Testis (tissue), 3 donors: ENCODE data around the gene CRELD1. TPM values are rescaled to one million over a fixed set of nuclear protein-coding genes. Genes with fewer than 3 reads are reported as not detected.

Experiments
- DNase-seq: peaks from one replicate; pipeline ENCODE4 v3.0.0-alpha.2; 2019
- H3K27ac ChIP-seq, 2 donors: fragments of 200-600 bp; sonication (generic); one replicate each; pipeline ENCODE4 v1.5.1; 2019
- H3K27me3 ChIP-seq: fragments of 200-600 bp; sonication (generic); one replicate; pipeline ENCODE4 v1.5.1; 2019
- H3K36me3 ChIP-seq: fragments of 200-600 bp; sonication (generic); one replicate; pipeline ENCODE4 v1.5.1; 2017; ENCODE audit warnings: low read depth; ENCODE audit errors: missing control alignments
- H3K4me1 ChIP-seq: fragments of 200-600 bp; sonication (generic); one replicate; pipeline ENCODE4 v1.5.1; 2019
- H3K4me3 ChIP-seq, 2 donors: fragments of 200-600 bp; sonication (generic); one replicate each; pipeline ENCODE4 v1.5.1; 2017 to 2019
- H3K9me3 ChIP-seq: fragments of 200-600 bp; sonication (generic); one replicate; pipeline ENCODE4 v1.5.1; 2017
- POLR2A ChIP-seq: fragments of 450-650 bp; IDR thresholded peaks from one replicate; pipeline ENCODE4 v1.6.1; 2017; ENCODE audit warnings: antibody characterized with exemption, mild to moderate bottlenecking, moderate library complexity
- whole genome bisulfite sequencing, 2 donors: methylation state at CpG; one replicate each; pipeline ENCODE4 v1.1.5; 2018; 5-methylcytosine and 5-hydroxymethylcytosine counted together
- intact Hi-C: fragments of 100-400 bp; cut with DNase I; formaldehyde crosslinking; loops from one replicate; pipeline ENCODE4 v1.15.1; 2023; ENCODE audit warnings: low total_unique reads
- polyA plus RNA-seq: library from polyadenylated mRNA; stranded (reverse); fragments of 350-450 nt; fragmentation: Illumina TruSeq; extraction: RNeasy Lipid Tissue Mini Kit (QIAGEN cat#74804); gene quantifications from one replicate; pipeline ENCODE4 v1.2.3, GENCODE V29; 2014; ENCODE audit warnings: low read depth, low replicate concordance; ENCODE audit not compliant: insufficient read depth
- total RNA-seq, 2 donors: library from RNA; depleted of rRNA; stranded (reverse); fragments of >200 nt; gene quantifications; one replicate each; pipeline ENCODE4 v1.2.3, GENCODE V29; 2016
- TF ChIP-seq, protein P1 (sequence below), 3 experiments: fragments of 450-650 bp in 2 of 3; fragments of 200-600 bp in 1 of 3; sonication (generic) in 1 of 3; IDR thresholded peaks; one replicate each; pipeline ENCODE4 v1.5.1; 2016 to 2019; ENCODE audit warnings: antibody characterized with exemption in 3 of 3, mild to moderate bottlenecking in 2 of 3, moderate library complexity in 1 of 3

CRELD1 gene
- total and polyA plus RNA-seq, 3 donors from 2014 or later = 34.9 to 65.7 (median 37.1) TPM

DNA sequence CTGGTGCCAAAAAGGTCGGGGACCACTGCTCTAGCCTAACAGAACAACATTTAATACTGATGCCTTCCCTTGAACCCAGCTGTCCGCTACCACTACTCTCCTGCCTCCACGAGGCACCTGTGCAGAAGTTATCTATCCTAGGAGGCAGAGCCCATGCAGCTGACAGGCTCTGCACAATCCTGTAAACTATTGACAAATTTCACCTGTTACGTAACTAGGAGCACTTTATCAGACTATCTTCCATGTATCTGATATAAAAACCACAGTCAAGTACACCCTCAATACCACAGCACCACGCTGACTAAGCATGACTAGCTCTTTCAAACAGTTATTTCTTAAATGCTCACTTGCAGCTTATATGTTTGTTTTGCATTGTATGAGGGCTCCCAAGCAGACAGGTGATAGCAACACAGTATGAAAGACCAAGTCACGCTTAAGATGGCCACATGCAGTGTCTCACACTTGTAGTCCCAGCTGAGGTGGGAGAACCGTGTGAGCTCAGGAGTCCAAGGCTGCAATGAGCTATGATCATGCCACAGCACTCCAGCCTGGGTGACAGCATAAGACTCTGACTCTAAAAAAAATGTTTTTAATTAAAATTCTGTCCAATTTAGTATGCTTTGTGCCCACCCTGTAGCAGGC, 21.2 kb upstream of the CRELD1 start:
- Histone ChIP-seq H3K9me3 (no peaks in the 10 kb centered on the region), H3K27me3 (no peaks in the 10 kb centered on the region), H3K4me1 (peaks cover 21% of the 10 kb centered on the region), H3K27ac (no peak overlapping the region), H3K4me3 (no peak overlapping the region), H3K36me3 (no peaks in the 10 kb centered on the region)
- TF ChIP-seq POLR2A = no peak
- TF ChIP-seq, protein P1, sequence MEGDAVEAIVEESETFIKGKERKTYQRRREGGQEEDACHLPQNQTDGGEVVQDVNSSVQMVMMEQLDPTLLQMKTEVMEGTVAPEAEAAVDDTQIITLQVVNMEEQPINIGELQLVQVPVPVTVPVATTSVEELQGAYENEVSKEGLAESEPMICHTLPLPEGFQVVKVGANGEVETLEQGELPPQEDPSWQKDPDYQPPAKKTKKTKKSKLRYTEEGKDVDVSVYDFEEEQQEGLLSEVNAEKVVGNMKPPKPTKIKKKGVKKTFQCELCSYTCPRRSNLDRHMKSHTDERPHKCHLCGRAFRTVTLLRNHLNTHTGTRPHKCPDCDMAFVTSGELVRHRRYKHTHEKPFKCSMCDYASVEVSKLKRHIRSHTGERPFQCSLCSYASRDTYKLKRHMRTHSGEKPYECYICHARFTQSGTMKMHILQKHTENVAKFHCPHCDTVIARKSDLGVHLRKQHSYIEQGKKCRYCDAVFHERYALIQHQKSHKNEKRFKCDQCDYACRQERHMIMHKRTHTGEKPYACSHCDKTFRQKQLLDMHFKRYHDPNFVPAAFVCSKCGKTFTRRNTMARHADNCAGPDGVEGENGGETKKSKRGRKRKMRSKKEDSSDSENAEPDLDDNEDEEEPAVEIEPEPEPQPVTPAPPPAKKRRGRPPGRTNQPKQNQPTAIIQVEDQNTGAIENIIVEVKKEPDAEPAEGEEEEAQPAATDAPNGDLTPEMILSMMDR (IDR thresholded peaks at IDR 0.05) = no peak
- 86 to 91% methylated on average over 7 of the region's 7 CpGs for WGBS, 2 donors
- intact Hi-C loops = no loop called here
- no peak for DNase-seq

DNA sequence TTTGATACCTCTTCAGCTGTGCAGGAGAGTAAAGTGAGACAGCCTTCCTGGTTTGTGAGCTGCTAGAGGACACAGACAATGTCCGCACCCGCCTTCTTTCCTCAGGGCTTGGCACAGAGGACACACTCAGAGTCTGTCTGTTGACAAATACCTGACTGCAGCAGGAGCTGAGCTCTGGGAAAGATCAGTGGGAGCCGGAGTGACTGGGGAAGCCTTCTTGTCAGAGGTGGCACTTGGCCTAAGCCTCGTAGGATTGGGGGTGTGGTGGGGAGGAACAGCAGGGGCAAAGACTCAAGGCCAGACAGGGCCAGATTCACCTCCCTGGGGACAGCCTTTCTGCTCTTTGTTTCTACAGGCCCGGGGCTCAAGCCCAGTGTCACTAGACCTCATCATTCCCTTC, 20.0 kb upstream of the CRELD1 start:
- WGBS, 2 donors = 68 to 74% methylated on average over 4 to 5 of the region's 5 CpGs
- no peak for TF ChIP-seq POLR2A
- TF ChIP-seq, protein P1 (IDR thresholded peaks at IDR 0.05) = no peak
- Histone ChIP-seq H3K27me3 (no peaks in the 10 kb centered on the region), H3K36me3 (no peaks in the 10 kb centered on the region), H3K9me3 (no peaks in the 10 kb centered on the region), H3K27ac (no peak overlapping the region), H3K4me3 (no peak overlapping the region), H3K4me1 (peaks cover 24% of the 10 kb centered on the region)
- intact Hi-C loops = no loop called here
- DNase-seq = no peak

DNA sequence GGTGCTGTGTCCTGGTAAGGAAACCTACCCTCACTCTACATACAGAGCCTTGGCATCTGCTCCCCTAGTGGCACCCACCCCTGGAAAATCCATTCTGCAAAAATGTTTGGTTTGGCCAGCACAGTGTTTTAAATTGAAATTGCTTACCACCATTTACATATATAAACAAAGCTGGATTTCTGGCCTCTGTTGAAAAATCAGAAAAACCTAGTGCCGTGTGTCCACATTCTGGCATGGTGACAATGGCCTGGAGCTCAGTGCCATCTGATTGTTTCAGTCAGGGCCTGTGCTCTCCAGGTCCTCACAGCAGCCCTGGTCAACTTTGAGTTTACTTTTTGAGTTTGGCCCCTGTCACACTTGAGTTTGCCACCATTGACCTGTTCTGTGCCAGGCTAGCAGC, 19.6 kb upstream of the CRELD1 start:
- no peaks in the 10 kb centered on the region for H3K27me3 ChIP-seq
- H3K4me3 ChIP-seq = no peak overlapping the region
- intact Hi-C loops = no loop called here
- TF ChIP-seq POLR2A = no peak
- TF ChIP-seq, protein P1 (IDR thresholded peaks at IDR 0.05) = no peak
- H3K4me1 ChIP-seq = peaks cover 24% of the 10 kb centered on the region
- 43 to 63% methylated on average over 1 of the region's 1 CpG for WGBS, 2 donors
- H3K9me3 ChIP-seq = no peaks in the 10 kb centered on the region
- H3K36me3 ChIP-seq = no peaks in the 10 kb centered on the region
- no peak overlapping the region for H3K27ac ChIP-seq
- DNase-seq = no peak

DNA sequence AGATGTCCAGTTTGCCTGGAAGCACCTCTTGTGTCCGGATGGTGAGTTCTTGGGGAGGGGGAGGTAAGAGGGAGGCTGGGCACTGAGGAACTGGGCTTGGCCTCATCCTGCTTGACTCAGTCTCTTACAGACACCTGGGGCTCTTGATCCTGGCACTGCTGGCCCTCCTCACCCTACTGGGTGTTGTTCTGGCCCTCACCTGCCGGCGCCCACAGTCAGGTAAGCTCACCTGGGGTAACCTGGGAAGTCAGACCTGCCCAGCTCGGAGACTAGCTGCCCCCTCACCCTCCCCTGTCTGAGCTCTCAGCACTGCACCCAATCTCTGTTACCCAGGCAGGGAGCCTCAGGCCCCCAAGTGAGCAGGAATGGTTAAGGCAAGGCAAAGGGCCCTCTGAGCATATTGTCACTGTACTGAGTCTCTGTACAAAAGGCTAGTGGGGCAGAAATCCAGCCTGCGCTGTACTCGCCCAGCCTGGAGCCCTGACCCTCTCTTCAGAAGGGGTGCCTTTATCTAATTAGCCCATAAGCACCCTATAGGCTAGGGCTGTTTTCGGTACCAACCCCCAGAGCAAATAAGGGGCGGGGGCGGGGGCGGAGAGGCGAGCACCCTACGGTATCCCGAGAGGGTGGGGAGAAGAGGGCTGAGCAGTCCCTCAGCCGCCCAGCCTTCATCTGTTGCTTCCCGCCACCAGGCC, 18.9 kb upstream of the CRELD1 start:
- WGBS, 2 donors = 25 to 40% methylated on average over 1 to 15 of the region's 15 CpGs
- no peaks in the 10 kb centered on the region for H3K36me3 ChIP-seq
- no peaks in the 10 kb centered on the region for H3K27me3 ChIP-seq
- H3K4me3 ChIP-seq = peak overlapping the region; percentile 61 to 64
- intact Hi-C loops = no loop called here
- H3K4me1 ChIP-seq = peaks cover 24% of the 10 kb centered on the region
- no peak for DNase-seq
- peak overlapping the region in 1 of 2 donors; percentile 81 for H3K27ac ChIP-seq
- no peak for TF ChIP-seq POLR2A
- TF ChIP-seq, protein P1 (IDR thresholded peaks at IDR 0.05) = no peak
- no peaks in the 10 kb centered on the region for H3K9me3 ChIP-seq
